Activated naive CD8-positive, alpha-beta T cell treated with anti-CD3 and anti-CD28 coated beads, Interleukin-2, amount 10 ng/mL, durations not matched to agents 7 days and 5 days (primary cell): ENCODE results near the gene CHADL. TPM values are rescaled to one million over a fixed set of nuclear protein-coding genes. Genes with fewer than 3 reads are reported as not detected.
A peak's percentile ranks its signal among the peaks of the same experiment; 100 is the strongest.

ENCODE experiments used
- ATAC-seq: fragments of 150-1000 bp; cut with Tn5 transposase; one replicate; pipeline ENCODE4 v1.10.0; 2021; ENCODE audit warnings: low read depth, moderate library complexity
- POLR2A ChIA-PET: fragments of 350-600 bp; sonication (Branson Sonifier 250); formaldehyde crosslinking; loops from one replicate; lab custom pipeline; 2021; ENCODE audit warnings: antibody characterized with exemption; lab: Charles Lee
- DNase-seq: peaks from one replicate; pipeline ENCODE4 v3.0.0; 2021
- H3K27ac Mint-ChIP-seq: one replicate; pipeline ENCODE4 v1.8.0; 2022; ENCODE audit warnings: mild to moderate bottlenecking, mixed read lengths
- H3K27me3 Mint-ChIP-seq: one replicate; pipeline ENCODE4 v1.8.0; 2022; ENCODE audit warnings: mild to moderate bottlenecking, moderate library complexity, mixed read lengths
- H3K36me3 Mint-ChIP-seq: one replicate; pipeline ENCODE4 v1.8.0; 2021; ENCODE audit warnings: mild to moderate bottlenecking, mixed read lengths
- H3K4me1 Mint-ChIP-seq: one replicate; pipeline ENCODE4 v1.8.0; 2021; ENCODE audit warnings: mixed read lengths
- H3K4me3 Mint-ChIP-seq: one replicate; pipeline ENCODE4 v1.8.0; 2022; ENCODE audit warnings: mild to moderate bottlenecking, moderate library complexity, mixed read lengths
- H3K9me3 Mint-ChIP-seq: one replicate; pipeline ENCODE4 v1.8.0; 2021; ENCODE audit warnings: mixed read lengths
- total RNA-seq, 2 experiments: library from RNA; stranded (reverse); gene quantifications; one replicate each; pipeline ENCODE4 v1.2.3, GENCODE V29; 2021

The CHADL gene
- total RNA-seq, 2 experiments from 2014 or later: 0.45 to 0.83 TPM

DNA sequence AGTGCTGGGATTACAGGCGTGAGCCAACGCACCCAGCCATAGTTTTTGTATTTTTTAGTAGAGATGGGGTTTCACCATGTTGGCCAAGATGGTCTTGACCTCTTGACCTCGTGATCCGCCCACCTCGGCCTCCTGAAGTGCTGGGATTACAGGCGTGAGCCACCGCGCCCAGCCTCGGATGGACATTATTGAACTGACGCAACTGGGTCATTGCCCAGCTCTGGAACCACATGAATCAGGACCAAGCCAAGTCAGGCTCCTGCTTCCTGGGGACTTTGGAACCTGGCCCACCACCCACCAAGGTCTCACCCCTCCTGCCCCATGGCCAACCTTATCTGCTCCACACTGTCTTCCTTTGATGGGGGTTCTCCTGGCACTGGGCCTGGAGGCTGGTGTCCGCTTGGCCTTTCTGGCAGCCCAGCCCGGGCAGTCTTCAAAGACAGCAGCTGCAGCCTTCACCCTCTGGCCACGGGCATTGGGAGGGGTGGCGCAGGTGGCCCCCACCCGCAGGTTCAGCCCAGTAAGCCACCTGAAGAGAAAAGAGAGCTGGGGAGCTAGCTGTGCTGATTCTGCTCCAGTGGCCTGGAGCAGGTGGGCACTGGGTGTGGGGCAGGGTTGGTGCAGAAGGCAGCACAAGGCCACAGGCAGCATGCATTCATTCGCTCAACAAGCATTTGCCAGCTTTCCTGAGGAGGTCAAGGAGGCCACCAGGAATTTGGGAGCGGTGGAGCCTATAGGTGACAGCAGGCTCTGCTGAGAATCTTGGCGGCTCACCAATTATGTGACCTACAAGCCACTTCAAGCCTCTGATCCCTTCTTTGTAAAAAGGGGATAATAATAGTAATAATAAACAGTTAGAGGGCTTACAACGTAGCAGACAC lies 5.7 kb downstream of the CHADL start:
- H3K36me3 Mint-ChIP-seq: peaks cover under 1% of the 10 kb centered on the region
- no peak overlapping the region for H3K27ac Mint-ChIP-seq
- POLR2A ChIA-PET: interaction anchor here (0.6 kb wide), 1 partner anchor 37 kb away, joined by 5 read pairs; no protein-coding TSS in a partner anchor
- ATAC-seq (no peak), DNase-seq (no peak)
- H3K4me3 Mint-ChIP-seq: no peak overlapping the region
- no peaks in the 10 kb centered on the region for H3K27me3 Mint-ChIP-seq
- no peaks in the 10 kb centered on the region for H3K9me3 Mint-ChIP-seq
- H3K4me1 Mint-ChIP-seq: peaks cover 5% of the 10 kb centered on the region

DNA sequence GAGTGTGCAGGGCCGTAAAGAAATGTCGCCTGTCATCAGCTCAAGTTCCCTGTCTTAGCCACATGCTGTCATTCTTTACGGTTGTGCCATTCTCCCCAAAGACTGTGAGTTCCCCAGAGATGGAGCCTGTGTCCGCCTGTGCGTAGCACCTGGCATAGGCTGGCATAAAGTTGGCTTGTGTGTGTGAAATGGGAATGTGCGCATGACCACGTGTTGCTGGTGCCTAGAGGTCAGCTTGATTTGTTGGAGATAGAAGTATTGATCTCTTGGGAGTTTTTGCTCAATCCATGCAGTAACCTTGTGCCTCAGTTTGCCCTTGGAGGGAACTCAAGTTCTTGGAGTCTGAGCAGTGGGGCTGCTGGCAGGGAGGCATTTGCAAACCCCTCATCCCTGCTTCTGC lies 9.4 kb downstream of the CHADL start:
- ATAC-seq: no peak
- Mint-ChIP-seq H3K4me3 (no peak overlapping the region), H3K27ac (no peak overlapping the region), H3K27me3 (no peaks in the 10 kb centered on the region), H3K36me3 (peaks cover 1% of the 10 kb centered on the region), H3K9me3 (no peaks in the 10 kb centered on the region), H3K4me1 (no peaks in the 10 kb centered on the region)
- DNase-seq: no peak
- POLR2A ChIA-PET: no interaction called here

DNA sequence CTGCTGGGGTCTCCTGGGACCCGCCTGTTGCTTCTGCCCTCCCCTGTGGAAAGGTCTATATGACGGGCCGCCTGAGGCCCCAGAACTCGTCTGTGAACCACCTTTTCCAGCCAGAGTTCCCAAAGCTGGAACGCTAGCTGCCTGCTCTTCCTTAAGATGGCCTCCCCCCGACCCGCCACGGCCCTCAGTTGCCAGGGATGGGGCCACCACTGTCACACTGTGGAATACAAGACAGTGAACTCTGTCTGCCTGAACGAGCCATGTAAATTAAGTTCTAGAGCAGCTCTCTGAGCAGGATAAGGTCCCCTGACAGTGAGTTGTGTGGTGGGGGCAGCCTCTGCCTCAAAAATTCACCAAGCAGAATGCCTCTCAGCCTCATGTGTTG lies 10.3 kb downstream of the CHADL start:
- no peaks in the 10 kb centered on the region for H3K27me3 Mint-ChIP-seq
- DNase-seq: no peak
- H3K4me3 Mint-ChIP-seq: no peak overlapping the region
- H3K36me3 Mint-ChIP-seq: peaks cover 2% of the 10 kb centered on the region
- POLR2A ChIA-PET: interaction anchor here (0.5 kb wide), 1 partner anchor 31 kb away, joined by 4 read pairs; no protein-coding TSS in a partner anchor
- no peaks in the 10 kb centered on the region for H3K4me1 Mint-ChIP-seq
- H3K9me3 Mint-ChIP-seq: no peaks in the 10 kb centered on the region
- ATAC-seq: no peak
- H3K27ac Mint-ChIP-seq: no peak overlapping the region

DNA sequence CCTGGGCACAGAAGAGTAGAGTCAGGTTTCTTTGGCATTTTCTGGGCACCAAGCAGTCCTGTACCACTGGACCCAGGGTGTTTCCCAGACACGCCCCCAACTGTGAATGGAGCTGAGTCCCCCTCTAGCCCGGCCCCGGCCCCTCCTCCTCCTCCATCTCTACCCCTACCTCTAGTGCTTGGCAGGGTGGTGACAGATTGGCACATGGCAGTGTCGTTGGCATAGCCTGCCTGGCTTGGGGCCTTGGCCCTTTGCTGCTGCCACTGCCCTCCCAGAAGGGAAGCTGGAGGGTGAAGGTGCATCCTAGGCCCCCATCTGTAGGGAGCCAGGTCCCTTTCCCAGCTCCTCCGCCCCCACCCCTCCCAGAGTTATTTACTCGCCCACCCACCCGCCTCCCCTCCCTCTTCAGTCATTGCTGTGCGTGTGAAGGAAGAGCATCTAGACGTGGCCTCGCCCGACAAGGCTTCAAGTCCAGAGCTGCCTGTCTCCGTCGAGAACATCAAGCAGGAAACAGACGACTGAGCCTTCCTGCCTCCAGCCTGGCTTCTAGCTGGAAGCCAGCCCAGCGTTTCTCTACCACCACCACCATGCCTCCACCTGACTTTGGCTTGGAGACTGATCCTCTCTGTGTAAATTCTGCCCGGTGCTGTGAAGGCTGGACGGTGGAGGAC lies 10.9 kb downstream of the CHADL start:
- H3K27ac Mint-ChIP-seq: no peak overlapping the region
- peaks cover 4% of the 10 kb centered on the region for H3K36me3 Mint-ChIP-seq
- no peak for DNase-seq
- H3K4me3 Mint-ChIP-seq: no peak overlapping the region
- no peak for ATAC-seq
- H3K27me3 Mint-ChIP-seq: no peaks in the 10 kb centered on the region
- no peaks in the 10 kb centered on the region for H3K4me1 Mint-ChIP-seq
- H3K9me3 Mint-ChIP-seq: no peaks in the 10 kb centered on the region
- POLR2A ChIA-PET: interaction anchor here (0.5 kb wide), 1 partner anchor 30 kb away, joined by 4 read pairs; no protein-coding TSS in a partner anchor

DNA sequence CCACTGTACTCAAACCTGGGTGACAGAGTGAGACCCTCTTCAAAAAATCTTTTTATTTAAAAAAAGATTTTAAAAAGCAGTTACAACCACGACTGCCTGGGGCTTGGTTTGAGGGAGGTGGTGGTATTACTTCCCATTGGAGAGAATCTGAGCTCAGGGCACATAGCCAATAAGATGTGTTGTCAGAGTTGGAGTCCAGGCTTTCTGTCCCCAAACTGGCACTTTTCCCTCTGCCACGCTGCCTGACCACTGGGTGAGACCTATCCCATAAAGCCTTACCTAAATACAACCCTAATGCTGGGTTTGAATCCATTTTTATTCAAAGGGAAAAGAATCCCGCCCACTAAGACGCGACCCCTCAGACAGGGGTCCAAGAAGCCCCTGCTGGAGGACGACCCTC lies 11.5 kb downstream of the CHADL start:
- POLR2A ChIA-PET: no interaction called here
- DNase-seq: no peak
- Mint-ChIP-seq H3K27me3 (no peaks in the 10 kb centered on the region), H3K4me3 (no peak overlapping the region), H3K27ac (no peak overlapping the region), H3K4me1 (no peaks in the 10 kb centered on the region), H3K9me3 (no peaks in the 10 kb centered on the region), H3K36me3 (peaks cover 4% of the 10 kb centered on the region)
- ATAC-seq: no peak

DNA sequence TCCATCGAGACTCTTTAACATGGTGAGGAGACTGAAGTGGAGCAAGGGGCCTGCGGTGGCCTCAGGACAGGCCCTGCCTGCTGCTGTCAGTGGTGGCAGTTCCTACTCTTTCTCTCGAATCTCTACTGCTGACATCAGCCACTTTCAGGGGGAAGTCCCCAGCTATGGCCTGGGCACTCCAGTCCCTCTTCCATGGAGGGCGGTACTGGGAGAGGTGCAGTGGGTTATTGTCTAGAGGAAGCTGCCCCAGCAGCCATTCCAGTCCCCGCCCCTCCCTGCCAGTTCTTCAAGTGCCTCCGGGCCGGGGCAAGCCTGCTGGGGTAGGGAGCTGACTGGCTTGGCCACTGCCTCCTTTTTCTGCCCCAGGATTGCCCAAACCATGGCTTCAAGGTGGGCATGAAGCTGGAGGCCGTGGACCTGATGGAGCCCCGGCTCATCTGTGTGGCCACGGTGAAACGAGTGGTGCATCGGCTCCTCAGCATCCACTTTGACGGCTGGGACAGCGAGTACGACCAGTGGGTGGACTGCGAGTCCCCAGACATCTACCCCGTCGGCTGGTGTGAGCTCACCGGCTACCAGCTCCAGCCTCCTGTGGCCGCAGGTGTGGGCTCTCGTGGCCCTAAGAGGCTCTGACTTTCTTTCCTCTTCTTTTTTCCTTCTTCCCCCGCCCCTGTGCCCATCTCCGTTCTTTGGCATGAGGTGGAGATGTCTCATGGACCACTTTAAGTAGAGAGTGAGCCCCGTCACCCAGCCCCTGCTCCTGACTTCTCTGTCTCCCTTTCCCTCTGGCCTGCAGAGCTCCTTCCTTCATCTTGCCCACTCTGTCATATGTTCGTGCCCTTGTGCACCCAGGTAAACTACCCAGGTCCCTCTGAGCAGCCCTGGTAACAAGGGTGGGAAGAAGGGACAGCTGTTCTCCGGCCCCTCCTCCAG lies 13.7 kb downstream of the CHADL start:
- POLR2A ChIA-PET: no interaction called here
- H3K4me1 Mint-ChIP-seq: no peaks in the 10 kb centered on the region
- DNase-seq (no peak), ATAC-seq (peak; percentile 38)
- no peaks in the 10 kb centered on the region for H3K27me3 Mint-ChIP-seq
- peaks cover 4% of the 10 kb centered on the region for H3K36me3 Mint-ChIP-seq
- H3K27ac Mint-ChIP-seq: peak overlapping the region; percentile 10
- H3K4me3 Mint-ChIP-seq: no peak overlapping the region
- no peaks in the 10 kb centered on the region for H3K9me3 Mint-ChIP-seq

DNA sequence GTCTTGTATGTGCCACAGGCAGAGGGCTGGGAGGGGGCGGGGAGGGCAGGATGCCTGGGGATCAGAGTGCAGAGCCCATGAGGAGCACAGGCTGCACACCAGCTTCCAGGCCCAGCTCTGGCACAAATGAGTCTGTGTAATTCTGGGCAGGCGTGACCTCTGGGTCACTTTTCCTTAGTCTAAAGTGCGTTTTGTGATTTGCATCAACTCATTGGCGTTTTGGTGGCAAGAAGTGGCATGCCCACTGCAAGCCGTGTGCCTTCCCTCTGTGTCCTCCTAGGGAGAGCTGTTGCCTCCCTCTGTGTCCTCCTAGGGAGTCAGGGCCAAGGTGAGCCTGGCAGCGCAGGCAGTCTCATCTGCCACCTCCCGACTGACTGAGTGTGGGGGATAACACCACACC lies 17.2 kb downstream of the CHADL start:
- POLR2A ChIA-PET: no interaction called here
- no peak overlapping the region for H3K27ac Mint-ChIP-seq

DNA sequence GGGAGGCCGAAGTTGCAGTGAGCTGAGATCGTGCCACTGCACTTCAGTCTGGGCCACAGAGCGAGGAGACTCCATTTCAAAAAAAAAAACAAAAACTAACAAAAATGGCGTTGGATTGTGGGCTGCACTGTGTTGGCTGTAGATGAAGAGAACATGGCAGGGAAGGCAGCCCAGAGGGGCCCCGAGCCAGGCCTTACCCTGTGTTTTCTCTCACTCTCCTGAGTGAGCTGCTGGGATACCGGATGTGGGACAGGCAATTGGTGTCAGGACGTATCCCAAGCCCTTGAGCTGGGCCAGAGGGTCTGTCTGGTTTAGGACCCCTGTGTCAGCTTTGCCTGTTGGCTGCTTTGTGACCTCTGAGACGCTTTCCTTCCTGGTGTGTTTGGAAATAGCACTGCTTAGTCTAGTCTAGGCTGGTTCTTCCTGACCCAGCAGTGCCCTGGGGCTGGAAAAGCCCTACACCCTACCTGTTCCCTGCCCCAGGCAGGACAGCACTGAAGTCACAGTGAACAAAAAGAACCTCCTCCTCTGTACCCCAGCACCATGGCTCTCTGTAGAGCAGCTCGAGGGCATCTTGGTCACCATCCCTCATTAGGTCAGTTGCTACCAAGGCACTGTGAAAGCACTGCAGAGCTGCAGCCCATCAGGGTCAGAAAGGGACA lies 17.8 kb downstream of the CHADL start:
- DNase-seq (no peak), ATAC-seq (no peak)
- POLR2A ChIA-PET: no interaction called here
- Mint-ChIP-seq H3K27me3 (no peaks in the 10 kb centered on the region), H3K36me3 (peaks cover 4% of the 10 kb centered on the region), H3K4me3 (no peak overlapping the region), H3K9me3 (no peaks in the 10 kb centered on the region), H3K4me1 (peaks cover 3% of the 10 kb centered on the region), H3K27ac (no peak overlapping the region)

More for the DNA sequence above, 17.2 kb downstream of the CHADL start:
- no peak for DNase-seq
- Mint-ChIP-seq H3K36me3 (peaks cover 4% of the 10 kb centered on the region), H3K9me3 (no peaks in the 10 kb centered on the region), H3K27me3 (no peaks in the 10 kb centered on the region), H3K4me1 (no peaks in the 10 kb centered on the region), H3K4me3 (no peak overlapping the region)
- ATAC-seq: no peak

DNA sequence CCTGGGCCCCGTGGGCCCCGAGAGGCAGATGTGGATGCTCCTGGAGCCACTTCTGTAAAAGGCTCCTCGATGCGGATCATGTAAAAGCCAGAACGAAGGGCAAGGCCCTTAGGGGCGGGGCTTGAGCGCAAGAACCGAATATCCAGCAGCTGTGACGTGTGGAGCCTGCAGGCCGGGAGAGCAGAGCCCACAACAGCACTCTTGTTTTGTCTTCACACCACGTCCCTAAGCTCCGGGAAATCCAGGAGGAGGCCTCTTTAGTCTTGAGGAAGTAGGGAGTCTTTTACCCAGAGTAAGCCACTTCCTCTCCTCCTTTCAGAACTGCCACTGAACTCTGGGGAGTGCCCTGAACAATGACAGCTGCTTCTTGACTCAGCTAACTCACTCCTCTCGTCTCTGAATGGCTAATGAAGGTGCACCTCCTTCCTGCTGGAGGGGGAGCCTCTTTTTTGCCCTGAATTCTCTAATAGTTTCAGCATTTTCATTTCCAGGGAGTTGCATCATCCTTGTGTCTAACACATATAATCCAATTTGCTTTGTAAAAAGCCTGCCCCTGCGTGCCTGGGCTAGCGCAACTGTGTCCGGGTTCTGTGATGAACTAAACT lies 23.1 kb downstream of the CHADL start:
- Mint-ChIP-seq H3K36me3 (peaks cover 25% of the 10 kb centered on the region), H3K4me1 (peaks cover 32% of the 10 kb centered on the region)
- POLR2A ChIA-PET: interaction anchor here (0.9 to 2.2 kb wide), 6 partner anchors 9 to 266 kb away, joined by 3 to 10 read pairs (median 4); no protein-coding TSS in a partner anchor

DNA sequence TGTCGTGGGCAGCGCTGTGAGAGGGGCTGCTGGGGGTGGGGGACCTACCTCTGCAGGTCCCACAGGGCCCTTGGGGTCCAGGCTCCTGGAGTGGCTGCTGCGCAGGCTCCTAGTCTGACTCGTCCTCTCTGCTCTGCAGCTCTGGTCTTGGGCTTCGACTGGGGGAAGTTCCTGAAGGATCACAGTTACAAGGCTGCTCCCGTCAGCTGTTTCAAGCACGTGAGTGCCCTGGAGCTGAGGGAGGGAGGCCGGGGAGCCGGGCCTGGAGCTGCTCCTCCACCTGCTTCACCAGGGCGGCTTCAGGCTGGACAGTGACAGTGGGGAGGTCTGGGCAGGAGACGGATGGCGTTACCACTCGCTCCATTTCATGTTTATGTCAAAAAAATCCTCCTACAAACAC lies 23.7 kb downstream of the CHADL start:
- peaks cover 27% of the 10 kb centered on the region for H3K36me3 Mint-ChIP-seq
- POLR2A ChIA-PET: interaction anchor here (0.9 to 2.2 kb wide), 6 partner anchors 8 to 265 kb away, joined by 3 to 10 read pairs (median 4); no protein-coding TSS in a partner anchor
- H3K27ac Mint-ChIP-seq: peak overlapping the region; percentile 91
- no peaks in the 10 kb centered on the region for H3K27me3 Mint-ChIP-seq
- peaks cover 32% of the 10 kb centered on the region for H3K4me1 Mint-ChIP-seq
- ATAC-seq: no peak
- peak overlapping the region; percentile 84 for H3K4me3 Mint-ChIP-seq
- H3K9me3 Mint-ChIP-seq: no peaks in the 10 kb centered on the region
- DNase-seq: no peak

More for the DNA sequence above, 23.1 kb downstream of the CHADL start:
- Mint-ChIP-seq H3K4me3 (peak overlapping the region; percentile 84), H3K27me3 (no peaks in the 10 kb centered on the region), H3K27ac (peak overlapping the region; percentile 91), H3K9me3 (no peaks in the 10 kb centered on the region)
- peak; percentile 99 for ATAC-seq
- DNase-seq: peak; percentile 69

DNA sequence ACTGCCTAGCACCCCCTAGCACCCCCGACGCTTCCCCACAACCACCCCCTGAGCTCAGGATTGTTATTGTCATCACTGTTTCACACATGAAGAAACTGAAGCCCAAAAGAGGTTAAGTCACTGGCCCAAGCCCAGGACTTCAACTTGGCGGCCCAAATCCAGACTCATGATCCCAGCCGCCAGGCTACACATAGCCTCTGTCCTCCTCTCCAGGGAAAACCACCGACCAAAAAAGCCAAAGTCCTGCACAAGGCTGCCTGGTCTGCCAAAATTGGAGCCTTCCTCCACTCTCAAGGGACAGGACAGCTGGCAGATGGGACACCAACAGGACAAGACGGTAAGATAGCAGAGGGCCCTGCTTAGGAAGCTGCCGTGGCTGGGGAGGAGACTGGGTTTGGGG lies 24.8 kb downstream of the CHADL start:
- Mint-ChIP-seq H3K4me1 (peaks cover 32% of the 10 kb centered on the region), H3K27ac (peak overlapping the region; percentile 91), H3K4me3 (peak overlapping the region; percentile 84), H3K9me3 (no peaks in the 10 kb centered on the region), H3K27me3 (no peaks in the 10 kb centered on the region), H3K36me3 (peaks cover 27% of the 10 kb centered on the region)
- no peak for DNase-seq
- ATAC-seq: no peak
- POLR2A ChIA-PET: interaction anchor here (1.2 kb wide), 1 partner anchor 22 kb away, joined by 3 read pairs; no protein-coding TSS in a partner anchor

DNA sequence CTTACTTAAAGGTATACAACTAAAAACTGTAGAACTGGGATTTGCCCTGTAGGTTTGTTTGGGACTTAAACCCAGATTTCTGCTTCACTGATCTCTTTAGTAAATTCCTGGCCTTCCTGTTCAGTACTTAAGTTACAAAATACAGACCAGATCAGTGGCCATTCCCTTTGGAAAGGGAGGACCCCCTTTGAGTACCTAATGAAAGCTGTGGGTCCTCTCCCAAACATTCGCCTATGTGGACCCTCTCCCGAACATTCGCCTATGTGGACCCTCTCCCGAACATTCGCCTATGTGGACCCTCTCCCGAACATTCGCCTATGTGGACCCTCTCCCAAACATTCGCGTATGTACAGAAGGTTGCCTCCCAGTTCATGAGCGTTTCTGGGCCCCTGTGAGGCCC lies 25.3 kb downstream of the CHADL start:
- ATAC-seq: no peak
- Mint-ChIP-seq H3K9me3 (no peaks in the 10 kb centered on the region), H3K27me3 (no peaks in the 10 kb centered on the region), H3K27ac (peak overlapping the region; percentile 91), H3K4me3 (peak overlapping the region; percentile 84), H3K36me3 (peaks cover 30% of the 10 kb centered on the region), H3K4me1 (peaks cover 32% of the 10 kb centered on the region)
- POLR2A ChIA-PET: interaction anchor here (1.2 kb wide), 1 partner anchor 23 kb away, joined by 3 read pairs; no protein-coding TSS in a partner anchor
- DNase-seq: no peak
